SK-N-SH treated with all-trans-retinoic acid at 6 μM for 48 hours (cell line): Measurements from ENCODE around the gene RBM39.

Source experiments
- ARNTL ChIP-seq: fragments of 450-650 bp; formaldehyde crosslinking; IDR thresholded peaks from 2 replicates; pipeline ENCODE4 v1.5.0; 2020; ENCODE audit warnings: low read depth, mild to moderate bottlenecking, moderate library complexity, borderline replicate concordance
- CREB5 ChIP-seq: fragments of 250-450 bp; sonication (Bioruptor Pico); IDR thresholded peaks from 2 replicates; pipeline ENCODE4 v1.5.1; 2020; ENCODE audit warnings: low read depth, mild to moderate bottlenecking, moderate library complexity
- CSDC2 ChIP-seq: fragments of 250-450 bp; sonication (Bioruptor Pico); IDR thresholded peaks from 2 replicates; pipeline ENCODE4 v1.5.0; 2020; ENCODE audit warnings: mild to moderate bottlenecking, moderate library complexity
- ESRRG ChIP-seq: fragments of 250-450 bp; sonication (Bioruptor Pico); IDR thresholded peaks from 2 replicates; pipeline ENCODE4 v1.6.1; 2021; ENCODE audit warnings: mild to moderate bottlenecking
- ISL1 ChIP-seq: fragments of 250-450 bp; sonication (Bioruptor Pico); IDR thresholded peaks from 2 replicates; pipeline ENCODE4 v2.1.2; 2022; ENCODE audit warnings: mild to moderate bottlenecking, moderate library complexity
- PATZ1 ChIP-seq: fragments of 250-450 bp; sonication (Bioruptor Pico); IDR thresholded peaks from 2 replicates; pipeline ENCODE4 v1.8.0; 2020; ENCODE audit warnings: mild to moderate bottlenecking, moderate library complexity, borderline replicate concordance
- TCF4 ChIP-seq: fragments of 250-450 bp; sonication (Bioruptor Pico); IDR thresholded peaks from 2 replicates; pipeline ENCODE4 v1.8.0; 2021; ENCODE audit warnings: mild to moderate bottlenecking, moderate library complexity, borderline replicate concordance
- ZFP30 ChIP-seq: fragments of 450-650 bp; formaldehyde crosslinking; IDR thresholded peaks from 2 replicates; pipeline ENCODE4 v1.5.0; 2022; ENCODE audit warnings: mild to moderate bottlenecking, moderate library complexity

GRCh38 chr20:35662551-35662950 lies 79.5 kb downstream of the RBM39 start:
- TF ChIP-seq ISL1 (CRISPR knock-in tag) (no peak), ARNTL (CRISPR knock-in tag) (no peak), CSDC2 (CRISPR knock-in tag) (no peak), CREB5 (no peak), PATZ1 (no peak), TCF4 (CRISPR knock-in tag) (no peak), ZFP30 (CRISPR knock-in tag) (no peak), ESRRG (no peak)
